DLD1 (cell line): ENCODE data around the gene DMRTC2.

Experiments
- in situ Hi-C: cut with HindIII; loops from 2 replicates; pipeline ENCODE4 v1.10.0; 2017; ENCODE audit warnings: low sequenced_read_pairs

Gene DMRTC2

DNA sequence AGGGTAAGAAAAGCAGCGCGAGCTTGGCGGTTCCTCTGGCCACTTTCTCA, at the start of gene DMRTC2:
Gene DMRTC2, plus strand, starts transcription at position 42 of the 50 bp plus-strand sequence. CDS start 2,387 bp downstream, outside the sequence.
- in situ Hi-C loops, result no loop called here

DNA sequence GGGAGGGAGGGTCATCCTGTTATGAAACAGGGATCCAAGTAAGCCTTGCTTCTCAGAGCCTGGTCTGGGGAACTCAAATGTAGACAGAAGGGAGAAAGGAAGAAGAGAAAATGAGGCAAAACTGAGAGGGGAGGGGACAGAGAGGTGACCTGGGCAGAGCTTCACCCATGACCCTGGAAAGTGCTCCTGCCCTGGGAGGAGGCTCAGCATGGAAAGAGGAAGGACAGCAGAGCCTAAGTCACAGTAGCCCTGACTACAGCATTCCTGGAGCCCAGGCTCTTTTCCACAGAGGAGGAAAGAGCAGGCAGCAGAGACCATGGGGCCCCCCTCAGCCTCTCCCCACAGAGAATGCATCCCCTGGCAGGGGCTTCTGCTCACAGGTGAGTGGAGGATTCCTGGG, 48.5 kb upstream of the DMRTC2 start, which contains the start of gene CEACAM3:
Gene CEACAM3, plus strand, starts transcription at position 226 of the 400 bp plus-strand sequence. Its CDS starts 91 bp downstream, at position 317.
- in situ Hi-C loops, result no loop called here

DNA sequence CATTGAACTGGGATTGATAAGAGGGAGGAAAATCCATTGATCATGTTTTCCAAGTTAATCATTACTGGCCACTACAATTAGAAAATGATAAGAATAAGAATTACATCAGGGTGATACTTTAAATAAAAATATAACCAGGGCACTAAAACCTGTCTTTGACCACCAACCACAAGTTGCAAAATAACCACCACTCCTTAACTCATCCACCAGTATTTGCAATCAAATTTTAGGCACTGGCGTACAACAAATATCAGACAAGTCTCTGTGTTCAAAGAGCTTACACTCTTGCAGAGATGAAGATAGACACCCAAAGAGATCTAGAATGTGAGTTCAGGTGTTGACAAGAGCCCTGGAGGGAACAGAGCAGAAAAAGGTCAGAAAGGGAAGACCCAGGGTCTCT, 47.9 kb upstream of the DMRTC2 start:
- in situ Hi-C loops, result no loop called here

DNA sequence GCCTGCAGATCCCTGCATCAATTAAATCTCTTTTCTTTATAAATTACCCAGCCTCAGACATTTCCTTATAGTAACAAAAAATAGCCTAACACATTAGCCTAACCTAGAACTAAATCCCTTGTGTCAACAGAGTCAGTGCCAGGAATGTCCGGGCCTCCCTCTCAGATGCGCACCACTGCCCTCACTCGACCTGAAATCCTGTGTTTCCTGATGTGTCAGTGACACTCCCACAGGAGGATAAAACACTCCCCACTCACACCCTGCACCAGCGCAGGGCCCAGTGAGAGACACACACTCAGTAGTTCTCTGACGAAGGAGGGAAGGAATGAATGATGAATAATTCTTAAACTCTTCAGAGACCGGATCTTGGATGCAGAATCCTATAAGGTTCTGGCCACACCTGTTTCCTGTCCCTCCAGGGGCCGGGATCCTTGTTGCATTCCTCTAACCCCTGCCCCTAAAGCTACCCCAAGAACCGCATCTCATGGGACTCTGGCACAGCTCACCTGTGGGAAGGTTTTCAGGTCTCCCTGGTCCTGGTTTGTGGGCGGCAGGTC, 45.3 kb upstream of the DMRTC2 start:
- in situ Hi-C loops, result no loop called here

DNA sequence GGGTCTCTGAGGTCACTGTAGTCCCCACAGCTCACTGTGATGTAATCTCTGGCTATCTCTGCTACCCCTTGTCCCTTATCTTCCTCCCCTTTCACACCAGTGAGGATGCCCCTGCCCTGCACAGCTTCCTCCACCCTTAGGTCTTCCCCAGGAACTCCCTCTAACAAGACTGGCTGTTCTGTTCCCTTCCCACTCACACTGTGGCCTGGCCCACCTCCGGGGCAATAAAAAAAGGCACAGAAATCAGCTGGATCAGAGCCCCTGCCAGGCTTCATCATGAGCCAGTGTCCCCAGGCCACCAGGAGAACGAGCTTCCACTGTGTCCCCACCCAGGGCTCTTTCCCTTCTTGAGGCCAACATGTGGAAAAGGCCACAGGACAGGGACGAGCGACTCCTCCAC, 43.8 kb upstream of the DMRTC2 start:
- in situ Hi-C loops, result no loop called here

DNA sequence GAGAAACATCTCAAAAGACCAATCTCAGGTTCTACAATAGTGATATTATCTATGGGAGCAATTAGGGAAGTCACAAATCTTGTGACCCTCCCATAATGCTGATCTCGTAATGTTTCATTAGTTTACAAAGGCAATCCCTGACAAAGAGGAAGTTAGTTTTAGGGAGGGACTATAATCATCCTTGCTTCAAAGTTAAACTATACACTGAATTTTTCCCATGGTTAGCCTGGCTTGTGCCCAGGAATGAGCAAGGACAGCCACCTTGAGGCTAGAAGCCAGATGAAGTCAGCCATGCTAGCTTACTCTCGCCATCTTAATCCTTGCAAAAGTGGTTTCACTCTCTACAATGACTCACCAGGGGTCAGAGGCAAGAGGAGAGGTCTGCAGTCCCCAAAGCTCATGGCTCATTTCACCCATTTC, 43.0 kb upstream of the DMRTC2 start:
- in situ Hi-C loops, result no loop called here

DNA sequence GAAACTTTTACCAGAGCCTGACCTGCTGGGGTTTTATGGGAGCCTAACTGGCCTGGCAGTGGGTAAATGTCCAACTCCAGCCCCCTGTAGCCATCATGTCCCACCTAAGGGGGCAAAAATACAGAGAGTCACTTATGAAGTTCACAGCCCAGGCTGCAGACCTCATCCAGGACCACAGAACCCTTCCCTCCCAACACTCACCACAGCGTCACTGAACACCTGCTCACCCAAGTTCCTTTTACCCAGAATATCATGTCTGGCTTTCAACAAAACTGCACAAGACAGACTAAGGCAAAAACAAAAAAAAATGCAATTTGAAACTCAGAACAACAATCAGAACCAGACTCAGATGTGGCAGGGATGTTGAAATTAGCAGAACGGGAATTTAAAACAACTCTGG, 42.1 kb upstream of the DMRTC2 start:
- in situ Hi-C loops, result no loop called here

DNA sequence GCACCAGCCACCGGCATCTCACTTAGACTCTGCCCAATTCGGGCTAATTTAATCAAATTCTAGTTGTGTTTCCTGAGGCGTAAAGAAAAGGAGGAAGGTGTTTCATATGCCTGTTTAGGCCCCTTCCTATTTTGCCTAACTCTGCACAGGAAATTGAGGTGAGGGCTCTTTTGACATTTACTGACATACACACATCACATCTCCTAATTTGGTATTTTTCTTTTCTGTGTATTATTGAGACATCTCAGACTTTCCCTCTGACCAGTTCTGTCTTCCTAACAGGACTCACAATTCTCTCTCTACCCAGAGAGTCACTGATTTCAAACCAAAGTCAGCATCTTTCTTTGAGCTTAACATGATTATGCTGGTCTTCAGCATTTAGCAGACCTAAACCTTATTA, 40.5 kb upstream of the DMRTC2 start:
- in situ Hi-C loops, result no loop called here

DNA sequence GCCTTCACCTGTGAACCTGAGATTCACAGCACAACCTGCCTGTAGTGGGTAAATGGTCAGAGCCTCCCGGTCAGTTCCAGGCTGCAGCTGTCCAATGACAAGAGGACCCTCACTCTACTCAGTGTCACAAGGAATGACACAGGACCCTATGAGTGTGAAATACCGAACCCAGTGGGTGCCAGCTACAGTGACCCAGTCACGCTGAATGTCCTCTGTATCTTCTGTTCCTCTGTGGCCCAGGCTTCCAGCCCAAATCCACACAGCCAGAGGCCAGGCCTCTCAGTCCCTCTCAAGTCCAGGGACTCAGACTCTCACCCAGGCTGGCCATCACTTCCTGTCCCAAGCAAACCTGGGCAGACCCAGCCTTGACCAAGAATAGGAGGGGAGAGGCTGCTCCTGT, 37.7 kb upstream of the DMRTC2 start:
- in situ Hi-C loops, result no loop called here

DNA sequence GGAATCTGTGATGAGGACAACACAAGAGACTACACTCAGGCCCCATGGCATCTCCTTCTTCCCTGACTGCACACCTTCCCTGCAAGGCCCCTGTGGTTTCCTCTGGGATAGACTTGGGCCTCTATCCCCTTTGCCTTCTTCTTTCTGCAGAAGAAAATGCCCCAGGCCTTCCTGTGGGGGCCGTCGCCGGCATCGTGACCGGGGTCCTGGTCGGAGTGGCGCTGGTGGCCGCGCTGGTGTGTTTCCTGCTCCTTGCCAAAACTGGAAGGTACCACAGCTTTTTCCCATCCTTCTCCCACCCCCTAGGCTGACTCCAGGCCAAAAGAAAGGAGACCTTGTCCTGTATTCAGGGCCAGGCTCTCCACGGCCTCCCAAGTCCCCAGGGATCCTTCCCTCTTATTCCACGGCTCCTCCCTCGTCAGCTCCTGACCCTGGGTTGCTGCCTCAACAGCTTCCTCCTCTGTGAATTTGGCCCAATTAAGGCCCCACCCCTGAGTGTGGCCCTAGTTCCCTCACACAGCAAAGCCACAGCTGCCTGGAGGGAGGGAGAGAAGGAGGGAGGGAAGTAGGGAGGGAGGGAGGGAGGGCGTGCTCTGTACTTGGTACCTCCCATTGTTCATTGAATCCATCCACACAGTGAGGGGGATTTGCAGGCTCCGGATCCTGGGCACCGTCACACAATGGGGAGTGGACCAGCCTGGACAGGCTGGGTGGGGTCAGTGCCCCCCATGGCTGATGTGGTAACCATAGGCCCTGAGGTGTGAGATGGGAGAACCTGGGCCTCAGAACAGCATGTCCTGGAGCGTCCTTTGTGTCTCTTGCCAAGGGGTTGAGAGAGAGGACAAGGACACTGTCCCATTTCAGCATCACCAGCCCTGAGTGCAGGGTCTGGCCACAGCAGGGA, 35.9 kb upstream of the DMRTC2 start:
- in situ Hi-C loops, result no loop called here

DNA sequence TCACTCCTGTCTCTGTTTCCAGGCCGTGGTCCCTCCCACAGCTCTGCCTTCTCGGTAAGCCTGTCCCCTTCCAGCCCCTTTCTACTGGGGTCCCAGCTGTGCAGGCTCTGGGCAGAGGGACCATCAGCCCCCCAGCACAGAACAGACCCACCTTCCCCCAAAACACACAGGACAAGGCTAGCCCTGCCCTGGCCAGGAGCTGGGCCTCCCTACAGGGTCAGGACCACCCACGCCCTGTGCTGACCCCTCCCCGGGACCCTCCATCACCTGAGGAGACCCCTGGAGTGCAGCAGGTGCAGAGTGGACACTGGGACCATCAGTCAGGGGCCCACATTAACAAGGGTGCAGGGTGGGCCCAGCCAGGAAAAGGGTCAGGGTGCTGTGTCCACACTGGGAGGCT, 34.5 kb upstream of the DMRTC2 start:
- in situ Hi-C loops, result no loop called here

DNA sequence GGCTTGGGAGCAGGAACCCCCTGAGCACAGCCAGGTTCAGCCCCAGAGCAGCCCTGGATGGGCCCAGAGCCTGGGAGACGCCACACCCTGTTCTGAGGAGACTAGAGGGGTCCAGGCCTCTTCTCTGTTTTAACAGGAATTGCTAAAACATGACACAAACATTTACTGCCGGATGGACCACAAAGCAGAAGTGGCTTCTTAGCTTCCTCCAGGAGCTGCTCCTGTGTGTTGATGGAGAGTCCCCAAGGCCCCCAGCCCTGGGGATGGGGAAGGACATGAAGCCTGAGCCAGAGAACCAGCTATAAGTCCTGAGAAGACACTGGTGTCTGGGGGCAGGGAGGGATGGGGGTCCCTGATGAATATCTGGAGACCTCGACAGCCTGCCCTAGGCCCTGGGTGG, 33.8 kb upstream of the DMRTC2 start:
- in situ Hi-C loops, result no loop called here

DNA sequence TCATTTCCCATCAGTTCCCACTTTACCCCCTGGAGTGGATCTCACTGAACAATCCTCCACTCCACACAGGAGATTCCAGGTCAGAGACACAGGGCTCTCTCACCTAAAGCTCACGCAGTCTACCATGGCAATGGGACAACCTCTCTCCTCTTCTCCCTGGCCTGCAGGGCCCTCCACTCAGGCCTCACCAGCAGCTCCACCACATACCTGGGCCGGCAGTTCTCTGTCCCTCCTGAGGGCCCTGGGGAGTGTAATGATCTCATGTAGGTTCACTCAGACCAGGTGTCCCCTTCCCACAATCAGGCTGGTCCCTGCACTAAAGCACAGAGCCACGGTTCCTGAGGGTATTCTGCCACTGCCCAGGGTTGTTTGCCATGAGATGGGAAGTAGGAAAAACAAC, 32.9 kb upstream of the DMRTC2 start:
- in situ Hi-C loops, result no loop called here

DNA sequence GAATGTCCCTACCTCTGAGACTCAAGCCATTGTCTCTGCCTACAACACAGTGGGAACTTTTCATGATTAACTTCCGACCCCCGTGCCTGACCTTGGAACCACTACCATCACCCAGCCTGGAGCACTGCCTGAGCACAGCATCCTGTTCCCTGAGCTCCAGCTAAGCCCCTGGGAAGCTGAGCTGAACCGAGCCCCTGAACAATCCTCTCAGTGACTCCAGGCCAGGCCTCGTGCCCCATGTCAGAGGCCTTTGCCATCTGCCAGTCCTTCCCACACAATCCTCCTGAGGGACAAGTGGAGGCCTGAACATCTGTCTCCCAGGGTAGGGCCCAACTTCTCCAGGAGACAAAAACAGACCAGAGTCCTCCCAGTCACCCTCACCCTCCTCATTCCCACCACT, 30.9 kb upstream of the DMRTC2 start:
- in situ Hi-C loops, result no loop called here

DNA sequence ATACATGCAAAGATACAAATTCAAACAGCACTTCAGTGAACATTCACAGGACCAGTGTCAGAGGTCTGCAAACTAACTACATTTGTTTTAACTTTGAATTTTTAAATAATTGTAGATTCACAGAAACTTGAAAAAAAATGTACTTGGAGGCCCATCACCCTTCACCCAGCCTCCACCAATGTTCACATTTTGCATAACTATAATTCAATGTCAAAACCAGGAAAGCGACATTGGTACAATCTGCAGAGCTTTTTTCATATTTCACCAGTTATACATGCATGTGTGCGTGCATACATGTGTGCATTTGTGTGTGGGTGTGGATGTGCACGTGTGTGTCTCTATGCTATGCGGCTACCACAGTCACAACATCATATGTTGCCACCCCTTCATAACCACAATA, 29.5 kb upstream of the DMRTC2 start:
- in situ Hi-C loops, result no loop called here

DNA sequence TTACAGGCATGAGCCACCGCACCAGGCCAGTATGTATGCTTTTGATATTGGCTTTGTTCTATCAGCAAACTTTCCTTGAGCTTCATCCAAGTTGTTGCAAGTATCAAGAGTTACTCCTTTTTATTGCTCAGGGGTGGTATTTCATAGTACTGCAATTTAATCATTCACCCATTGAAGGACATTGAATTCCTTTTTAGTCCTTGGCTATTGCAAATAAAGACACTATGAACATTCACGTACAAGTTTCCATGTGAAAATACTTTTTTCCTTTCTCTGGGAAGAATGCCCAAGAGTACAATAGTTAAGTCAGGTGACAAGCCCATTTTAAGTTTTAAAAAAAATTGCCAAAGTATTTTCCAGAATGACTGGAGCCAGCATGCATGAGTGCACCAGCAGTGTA, 28.1 kb upstream of the DMRTC2 start:
- in situ Hi-C loops, result no loop called here

DNA sequence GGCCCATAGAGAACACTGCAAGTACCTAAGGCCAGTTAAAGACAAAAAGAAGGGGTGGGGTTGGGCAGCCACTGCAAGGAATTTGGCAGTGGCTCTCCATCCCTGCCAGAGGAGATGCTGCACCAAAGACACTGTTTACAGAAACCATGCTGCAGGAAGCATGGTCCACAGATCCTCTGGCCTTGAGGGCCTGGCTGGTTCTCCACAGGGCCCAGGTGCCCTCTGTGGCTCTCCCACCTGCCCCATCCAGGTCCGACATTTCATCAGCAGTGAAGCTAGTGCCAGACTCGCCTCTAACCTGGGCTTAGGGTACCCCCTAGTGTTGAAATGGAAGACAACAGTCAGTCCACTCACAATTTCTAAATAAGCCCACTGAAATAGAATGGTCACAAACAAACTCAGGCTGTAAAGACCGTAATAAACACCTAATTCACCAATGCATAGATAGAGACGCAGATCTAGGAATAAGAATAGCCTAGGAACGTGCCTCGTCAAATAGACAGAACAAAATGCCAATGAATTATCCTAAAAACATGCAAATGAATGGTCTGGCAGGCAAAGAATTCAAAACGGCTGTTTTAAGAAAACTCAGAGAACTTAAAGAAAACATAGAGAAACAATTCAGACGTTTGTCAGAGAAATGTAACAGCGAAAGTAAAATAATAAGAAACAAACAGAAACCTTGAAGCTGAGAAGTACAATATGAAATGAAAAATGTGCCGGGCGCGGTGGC, 23.7 kb upstream of the DMRTC2 start:
- in situ Hi-C loops, result no loop called here

DNA sequence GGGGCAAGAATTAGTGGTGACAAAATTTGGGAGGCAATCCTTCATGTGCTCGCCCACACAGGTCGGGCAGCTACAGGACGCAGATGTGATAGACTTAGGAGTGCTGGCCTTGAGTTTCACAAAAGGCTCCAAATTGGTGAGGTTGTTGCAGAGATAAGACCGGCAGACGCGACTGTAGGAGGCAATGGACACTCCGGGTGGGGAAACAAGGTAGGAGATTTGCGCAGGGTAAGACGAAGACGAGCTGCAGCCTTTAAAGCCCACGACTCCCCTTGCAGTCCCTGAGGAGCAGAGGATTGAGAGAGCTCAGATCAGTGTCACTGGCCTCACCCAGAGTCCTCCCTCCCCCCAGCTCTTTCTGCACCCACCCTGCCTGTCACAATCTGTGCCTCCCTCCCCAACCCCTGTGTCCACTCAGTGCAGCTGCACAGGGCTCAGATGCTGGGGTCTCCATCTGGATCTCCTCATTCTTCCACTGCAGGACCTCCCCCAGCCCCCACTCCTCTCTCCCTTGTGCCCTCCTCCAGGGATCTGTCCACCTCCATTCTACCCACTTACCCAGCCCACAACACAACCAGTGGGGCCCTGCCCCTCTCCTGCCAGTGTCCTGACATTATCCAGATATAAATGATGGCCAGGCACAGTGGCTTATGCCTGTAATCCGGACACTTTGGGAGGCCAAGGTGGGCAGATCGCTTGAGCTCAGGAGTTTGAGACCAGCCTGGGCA, 6.7 kb upstream of the DMRTC2 start:
- in situ Hi-C loops, result no loop called here

DNA sequence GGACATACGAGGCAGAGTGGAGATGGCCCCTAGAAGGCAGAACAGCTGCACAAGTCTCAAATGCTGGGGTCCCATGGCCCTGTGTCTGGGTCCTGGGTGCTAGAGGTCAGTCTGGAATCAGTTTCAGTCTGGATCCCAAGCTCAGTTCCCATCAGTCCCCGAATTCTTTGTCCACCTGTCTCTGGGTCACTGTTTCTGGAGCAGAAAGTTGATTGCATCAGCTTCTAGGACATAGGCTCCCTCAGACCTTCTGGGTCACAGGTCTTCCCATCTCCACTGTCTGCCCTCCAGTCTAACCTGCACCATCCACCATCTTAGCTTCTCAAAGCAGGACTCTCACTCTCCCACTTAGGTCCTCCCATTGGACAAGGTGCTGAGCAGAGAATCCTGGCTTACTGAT, 5.6 kb upstream of the DMRTC2 start:
- in situ Hi-C loops, result no loop called here

DNA sequence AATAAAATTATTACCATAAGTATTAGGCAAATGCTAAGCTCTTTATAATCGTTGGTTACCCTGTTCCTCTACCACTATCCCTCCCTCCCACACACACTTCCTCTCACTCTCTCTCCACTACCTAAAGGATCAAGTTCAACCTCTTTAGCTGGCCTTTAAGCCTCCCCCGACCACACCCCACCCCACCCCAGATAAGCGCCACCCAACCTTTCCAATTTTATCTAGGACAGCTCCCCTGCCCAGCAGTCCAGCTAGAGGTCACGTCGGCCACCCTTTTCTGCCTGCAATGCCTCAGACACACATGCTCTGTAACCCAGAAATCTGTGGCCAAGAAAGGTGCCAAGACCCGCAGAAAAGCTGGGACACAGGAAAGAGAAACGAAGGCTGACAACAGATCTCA, 1.5 kb upstream of the DMRTC2 start:
- in situ Hi-C loops, result no loop called here

DNA sequence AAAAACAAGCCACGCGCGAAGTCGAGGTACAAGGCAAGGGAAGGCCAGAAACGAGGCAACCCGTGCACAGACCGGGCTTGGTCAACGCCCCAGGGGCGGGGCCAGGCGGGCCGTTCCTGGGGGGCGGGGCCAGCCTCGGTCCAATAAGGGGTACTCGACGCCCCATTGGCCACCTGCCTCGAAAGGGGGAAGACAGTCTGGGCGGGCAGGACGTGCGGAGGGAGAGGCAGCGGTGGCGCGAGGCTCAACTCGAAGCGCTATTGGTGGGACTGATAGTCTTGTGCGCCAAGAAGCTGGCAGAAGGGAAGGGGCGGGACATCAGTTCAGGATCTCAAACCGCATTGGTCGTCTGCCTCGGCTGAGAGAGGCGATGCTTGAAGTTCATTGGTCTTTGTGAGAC, 241 bp upstream of the DMRTC2 start, which contains the start of gene LYPD4:
Gene LYPD4, minus strand, starts transcription at position 83 of the 400 bp plus-strand sequence. CDS start 5,398 bp downstream, outside the sequence.
- in situ Hi-C loops, result no loop called here
